CD8-positive, alpha-beta memory T cell (primary cell): ENCODE data around the gene BIRC3. TPM values are rescaled to one million over a fixed set of nuclear protein-coding genes. Genes with fewer than 3 reads are reported as not detected.

ENCODE experiments used
- polyA plus RNA-seq: library from polyadenylated mRNA; unstranded; fragments of 300-500 nt; fragmentation: Illumina TruSeq; gene quantifications from one replicate; pipeline ENCODE4 v1.2.3, GENCODE V29; 2021
- total RNA-seq, 2 experiments: library from RNA; stranded (reverse); gene quantifications; one replicate each; pipeline ENCODE4 v1.2.3, GENCODE V29; 2021

Gene BIRC3
- total and polyA plus RNA-seq, 3 experiments from 2014 or later, result 36.7 to 199 (median 191) TPM

Other genes starting within 250 kb of the BIRC3 start
- under 1 TPM; 0.20 to 0.42 TPM for gene YAP1, start 207.0 kb upstream of the BIRC3 start, total RNA-seq
- gene YAP1, start 207.0 kb upstream of the BIRC3 start, polyA plus RNA-seq, result 0.12 TPM
- 10 to 100 TPM; 40.3 to 42.8 TPM for gene BIRC2, start 29.7 kb downstream of the BIRC3 start, total RNA-seq
- 35.2 TPM for gene BIRC2, start 29.7 kb downstream of the BIRC3 start, polyA plus RNA-seq
- 100 to 1,000 TPM; 257 to 259 TPM for gene TMEM123, start 135.3 kb downstream of the BIRC3 start, total RNA-seq
- 491 TPM for gene TMEM123, start 135.3 kb downstream of the BIRC3 start, polyA plus RNA-seq
- not detected for gene MMP7, start 213.3 kb downstream of the BIRC3 start, total RNA-seq
- not detected for gene MMP7, start 213.3 kb downstream of the BIRC3 start, polyA plus RNA-seq